Measurements from ENCODE around the gene FBXL16. TPM values are rescaled to one million over a fixed set of nuclear protein-coding genes. Genes with fewer than 3 reads are reported as not detected.

Gene FBXL16
- polyA plus RNA-seq, 2 of the 4 experiments (the other 2 are of a cell fraction), result 0.53 to 1.2 TPM

- ATAC-seq, result no peak
- Histone ChIP-seq H3K4me2 (no peak overlapping the region), H3K9me3 (no peaks in the 10 kb centered on the region), H3K4me3 (no peak overlapping the region), H3K27ac (no peak overlapping the region; a peak in 1 of 6 replicates), H3K4me1 (peaks cover 6% of the 10 kb centered on the region; the same call in 2 of the 3 replicates)
- ChIA-PET CTCF (interaction anchor here (0.6 to 28.0 kb wide), 5 partner anchors 8 to 369 kb away, joined by 3 to 656 read pairs (median 19); partner anchors contain the start of genes ANTKMT, CCDC78, FBXL16 and HAGHL), POLR2A (no interaction called here)
- DNase-seq (ENCODE audit: low read depth in 1 of 2, low spot score in 1 of 2), result no peak
- 92% methylated on average over 26 of the region's 29 CpGs for WGBS (ENCODE audit: missing lambda C conversion rate)
- TF ChIP-seq RNF2 (IDR thresholded peaks at IDR 0.05; ENCODE audit: borderline replicate concordance, low read depth), result no peak
- no peak for TF ChIP-seq HDAC2 (IDR thresholded peaks at IDR 0.05)
- TF ChIP-seq FOXS1 (CRISPR knock-in tag; IDR thresholded peaks at IDR 0.05), result no peak
- TF ChIP-seq MYC (IDR thresholded peaks at IDR 0.05; ENCODE audit: borderline replicate concordance, low read length), result no peak
- TF ChIP-seq PBX3 (IDR thresholded peaks at IDR 0.05), result no peak
- TF ChIP-seq BHLHE40 (IDR thresholded peaks at IDR 0.05; ENCODE audit: low read depth, low read length), result no peak
- TF ChIP-seq PHF8 (IDR thresholded peaks at IDR 0.05; ENCODE audit: borderline replicate concordance, low read depth), result no peak
- no peak for TF ChIP-seq RAD21 (conservative IDR thresholded peaks at IDR 0.05 in 1 of 2, IDR thresholded peaks at IDR 0.05 in 1 of 2)
- no peak for TF ChIP-seq SREBF2 (IDR thresholded peaks at IDR 0.05)
- TF ChIP-seq RARB (CRISPR knock-in tag; IDR thresholded peaks at IDR 0.05), result no peak
- no peak for TF ChIP-seq NR3C1 (IDR thresholded peaks at IDR 0.05)
- no peak for TF ChIP-seq HES2 (IDR thresholded peaks at IDR 0.05)
- FAIRE-seq, result no peak
These were observed 31.4 kb upstream of the FBXL16 start for GRCh38 chr16:736936-737481.

- ChIA-PET POLR2A (interaction anchor here (1.0 to 2.2 kb wide), 2 partner anchors 15 to 21 kb away, joined by 3 to 6 read pairs; partner anchors contain the start of genes ANTKMT and METRN), CTCF (interaction anchor here (0.7 to 28.0 kb wide), 6 partner anchors 9 to 370 kb away, joined by 3 to 656 read pairs (median 12); partner anchors contain the start of genes ANTKMT, CCDC78, FBXL16 and HAGHL)
- TF ChIP-seq HOXA7 (CRISPR knock-in tag; IDR thresholded peaks at IDR 0.05) (no peak), RAD21 (conservative IDR thresholded peaks at IDR 0.05 in 1 of 2, IDR thresholded peaks at IDR 0.05 in 1 of 2) (no peak), SMC3 (IDR thresholded peaks at IDR 0.05) (no peak), HOXB5 (CRISPR knock-in tag; IDR thresholded peaks at IDR 0.05) (no peak), HES2 (IDR thresholded peaks at IDR 0.05) (no peak), ELK1 (IDR thresholded peaks at IDR 0.05; ENCODE audit: low read depth, low read length) (no peak), RCOR1 (IDR thresholded peaks at IDR 0.05; ENCODE audit: low read depth, low read length) (no peak), ZSCAN20 (CRISPR knock-in tag; IDR thresholded peaks at IDR 0.05) (no peak), RARB (CRISPR knock-in tag; IDR thresholded peaks at IDR 0.05) (no peak), HDAC2 (IDR thresholded peaks at IDR 0.05) (no peak), TP53 (CRISPR knock-in tag; IDR thresholded peaks at IDR 0.05) (no peak), MAFK (IDR thresholded peaks at IDR 0.05; ENCODE audit: partially characterized antibody) (no peak), JUNB (IDR thresholded peaks at IDR 0.05) (no peak), BHLHE40 (IDR thresholded peaks at IDR 0.05; ENCODE audit: low read depth, low read length) (no peak), NR3C1 (IDR thresholded peaks at IDR 0.05) (no peak), RFX5 (IDR thresholded peaks at IDR 0.05) (no peak)
- WGBS (ENCODE audit: missing lambda C conversion rate), result 94% methylated on average over 13 of the region's 13 CpGs
- FAIRE-seq, result no peak
- no peak for ATAC-seq
- H3K27ac ChIP-seq, result no peak overlapping the region
- DNase-seq (ENCODE audit: low read depth in 1 of 2, low spot score in 1 of 2), result no peak
- H3K4me3 ChIP-seq, result no peak overlapping the region
- peaks cover 6% of the 10 kb centered on the region; the same call in 2 of the 3 replicates for H3K4me1 ChIP-seq
- no peak overlapping the region for H3K4me2 ChIP-seq
- no peaks in the 10 kb centered on the region for H3K9me3 ChIP-seq
These were observed 30.4 kb upstream of the FBXL16 start for GRCh38 chr16:735982-736453.

Data from A549 (cell line).